Adrenal gland (tissue), 5 donors: ENCODE results near the gene SLC38A1.

Experiments used
- CTCF ChIP-seq, 6 experiments: fragments of 450-650 bp in 4 of 6; fragments of 200-600 bp in 2 of 6; sonication (generic) in 1 of 6; IDR thresholded peaks; 1 replicate in 5 of 6; 2 replicates in 1 of 6; pipeline versions ENCODE4 v1.5.1 to v1.8.0; 2016 to 2021; ENCODE audit warnings: antibody characterized with exemption in 6 of 6, mild to moderate bottlenecking in 2 of 6, moderate library complexity in 1 of 6
- POLR2A ChIP-seq, 2 donors: fragments of 450-650 bp; IDR thresholded peaks; one replicate each; pipeline ENCODE4 v1.6.1; 2017; ENCODE audit warnings: antibody characterized with exemption in 2 of 2, mild to moderate bottlenecking in 2 of 2, moderate library complexity in 1 of 2
- donor health status: DM: no; HTN: no; CAD: no.

GRCh38 chr12:46168426-46168825 is 100.4 kb downstream of the SLC38A1 start:
- TF ChIP-seq CTCF (IDR thresholded peaks at IDR 0.05) (no peak), POLR2A (IDR thresholded peaks at IDR 0.05) (no peak)
